Inflammatory macrophage treated with lipopolysaccharide for 4 hours (primary cell): ENCODE measurements around the gene ANKRD2.

Experiments
- DNase-seq: peaks from one replicate; pipeline ENCODE4 v3.0.0-alpha.2; 2020

ANKRD2 gene

GRCh38 chr10:97598407-97599271 is 26.1 kb downstream of the ANKRD2 start:
- DNase-seq, result no peak

DNA sequence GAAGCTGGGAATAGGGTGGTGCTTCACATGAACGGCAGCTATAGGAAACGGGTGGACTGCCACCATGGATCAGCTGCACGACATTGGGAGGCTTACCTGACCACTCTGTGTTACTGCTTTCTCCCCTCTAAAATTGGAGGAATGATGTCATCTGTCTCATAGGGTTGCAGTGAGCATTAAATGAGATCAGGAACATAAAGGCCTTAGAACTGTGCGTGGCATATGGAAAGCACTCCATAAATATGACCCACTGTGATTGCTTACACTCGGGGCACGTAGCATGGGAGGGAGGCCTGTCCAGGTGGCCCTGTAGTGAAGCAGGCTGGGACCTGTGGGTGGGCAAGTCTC is 26.7 kb downstream of the ANKRD2 start:
- DNase-seq, result no peak

GRCh38 chr10:97600616-97601015 is 28.0 kb downstream of the ANKRD2 start:
- no peak for DNase-seq

- no peak for DNase-seq
These were observed 29.0 kb downstream of the ANKRD2 start for GRCh38 chr10:97601268-97602215.

- DNase-seq, result no peak
These were observed 34.6 kb downstream of the ANKRD2 start for GRCh38 chr10:97607095-97607636.

GRCh38 chr10:97608991-97609561 is 36.5 kb downstream of the ANKRD2 start:
- DNase-seq, result no peak

DNA sequence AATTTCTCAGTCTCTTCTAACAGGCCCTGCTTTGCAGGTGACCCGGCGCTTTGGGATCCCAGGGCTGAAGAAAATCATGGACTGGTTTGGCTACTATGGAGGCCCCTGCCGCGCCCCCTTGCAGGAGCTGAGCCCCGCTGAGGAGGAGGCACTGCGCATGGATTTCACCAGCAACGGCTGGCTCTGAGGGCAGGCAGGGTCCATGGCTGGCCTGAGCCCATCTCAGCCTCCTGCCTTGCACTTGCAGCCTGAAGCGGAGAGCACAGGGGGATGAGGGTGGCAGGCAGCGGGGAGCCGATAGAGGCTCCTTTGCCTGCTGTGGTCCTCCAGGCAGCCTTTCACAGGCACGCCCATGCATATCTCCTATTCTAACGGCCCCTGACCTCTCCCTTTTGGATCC is 38.9 kb downstream of the ANKRD2 start:
- DNase-seq, result no peak

DNA sequence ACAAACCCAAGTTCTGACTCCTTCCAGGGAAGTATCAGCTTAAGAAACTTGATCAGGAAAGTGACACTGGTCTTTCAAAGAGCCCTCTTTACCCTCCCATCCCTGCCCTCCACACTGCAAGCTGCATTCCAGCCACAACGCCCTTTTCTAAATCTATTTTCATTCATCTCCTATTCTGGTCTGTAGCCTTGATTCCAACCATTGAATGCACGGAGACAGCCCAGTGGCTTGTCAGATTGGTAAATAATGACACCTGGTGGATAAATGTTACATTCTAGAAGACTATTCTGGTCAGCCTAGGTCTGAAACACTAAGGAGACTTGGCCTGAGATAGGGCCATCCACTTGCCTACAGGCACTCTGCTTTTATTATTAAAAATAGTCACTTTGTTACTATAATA is 39.8 kb downstream of the ANKRD2 start:
- peak; percentile 16 for DNase-seq

- no peak for DNase-seq
These were observed 45.7 kb downstream of the ANKRD2 start for GRCh38 chr10:97618285-97618684.

GRCh38 chr10:97618733-97619132 is 46.2 kb downstream of the ANKRD2 start:
- DNase-seq, result no peak

- DNase-seq, result no peak
These were observed 50.7 kb downstream of the ANKRD2 start for GRCh38 chr10:97623277-97623676.

GRCh38 chr10:97627731-97628130 is 55.2 kb downstream of the ANKRD2 start:
- DNase-seq, result no peak

- no peak for DNase-seq
These were observed 55.6 kb downstream of the ANKRD2 start for GRCh38 chr10:97628228-97628627.

DNA sequence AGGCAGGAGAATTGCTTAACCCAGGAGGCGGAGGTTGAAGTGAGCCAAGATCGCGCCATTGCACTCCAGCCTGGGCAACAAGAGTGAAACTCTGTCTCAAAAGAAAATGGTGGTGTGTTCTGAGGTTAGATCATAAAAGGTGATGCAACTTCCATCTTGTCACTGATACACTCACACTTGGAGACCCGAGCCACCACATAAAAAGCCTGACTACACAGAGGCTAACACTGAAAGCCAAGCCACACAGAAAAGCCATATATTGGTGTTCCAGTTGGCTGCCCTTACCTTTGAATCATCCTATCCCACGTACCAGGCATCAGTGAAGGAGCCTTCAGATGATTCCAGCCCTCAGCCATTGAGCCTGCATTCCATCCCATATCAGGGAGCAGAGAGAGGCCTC is 56.7 kb downstream of the ANKRD2 start:
- no peak for DNase-seq

DNA sequence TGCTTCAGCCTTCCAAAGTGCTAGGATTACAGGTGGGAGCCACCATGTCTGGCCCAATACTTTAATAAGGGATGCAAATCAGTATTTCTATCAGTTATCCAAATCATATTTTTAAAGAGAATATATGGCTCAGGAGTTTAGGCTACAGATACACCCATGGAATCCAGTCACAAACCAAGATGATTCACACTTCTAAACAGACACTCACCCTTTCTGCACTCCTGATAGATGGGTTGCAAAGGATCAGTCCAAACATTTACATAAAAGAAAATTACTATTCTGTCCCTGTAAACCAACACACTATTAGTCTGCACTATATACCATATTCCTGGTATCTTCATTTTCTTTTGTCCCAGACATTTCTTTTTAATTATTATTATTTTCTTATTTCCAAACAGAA is 58.5 kb downstream of the ANKRD2 start:
- DNase-seq, result no peak

GRCh38 chr10:97632949-97633884 is 60.6 kb downstream of the ANKRD2 start, which contains the start of gene MORN4:
Gene MORN4 (minus strand): TSS chr10:97633500. CDS start chr10:97619653, 13,847 bp downstream.
- peak; percentile 93 for DNase-seq
